ENCODE data around the gene CCL22.
"Not testable (repeated sequence)": the region's sequence is repeated elsewhere in the genome, so short reads cannot be mapped to it uniquely, and the experiment has no call there.

CCL22 gene

GRCh38 chr16:57387598-57388354, 29.2 kb downstream of the CCL22 start:
- Histone ChIP-seq H3K27ac (ENCODE audit: low read depth, low read length) (no peak overlapping the region), H3K4me1 (ENCODE audit: control insufficient read depth, insufficient read depth, low read length) (no peaks in the 10 kb centered on the region; the same call in 1 of the 2 replicates), H3K36me3 (ENCODE audit: control insufficient read depth, insufficient read depth, low read length) (no peaks in the 10 kb centered on the region), H3K9me3 (ENCODE audit: control insufficient read depth, insufficient read depth, low read length) (no peaks in the 10 kb centered on the region), H3K4me3 (ENCODE audit: low read depth, low read length) (no peak overlapping the region), H3K27me3 (ENCODE audit: control insufficient read depth, insufficient read depth, low read length) (no peaks in the 10 kb centered on the region), H3K9ac (ENCODE audit: low read depth, low read length) (no peak overlapping the region)

DNA sequence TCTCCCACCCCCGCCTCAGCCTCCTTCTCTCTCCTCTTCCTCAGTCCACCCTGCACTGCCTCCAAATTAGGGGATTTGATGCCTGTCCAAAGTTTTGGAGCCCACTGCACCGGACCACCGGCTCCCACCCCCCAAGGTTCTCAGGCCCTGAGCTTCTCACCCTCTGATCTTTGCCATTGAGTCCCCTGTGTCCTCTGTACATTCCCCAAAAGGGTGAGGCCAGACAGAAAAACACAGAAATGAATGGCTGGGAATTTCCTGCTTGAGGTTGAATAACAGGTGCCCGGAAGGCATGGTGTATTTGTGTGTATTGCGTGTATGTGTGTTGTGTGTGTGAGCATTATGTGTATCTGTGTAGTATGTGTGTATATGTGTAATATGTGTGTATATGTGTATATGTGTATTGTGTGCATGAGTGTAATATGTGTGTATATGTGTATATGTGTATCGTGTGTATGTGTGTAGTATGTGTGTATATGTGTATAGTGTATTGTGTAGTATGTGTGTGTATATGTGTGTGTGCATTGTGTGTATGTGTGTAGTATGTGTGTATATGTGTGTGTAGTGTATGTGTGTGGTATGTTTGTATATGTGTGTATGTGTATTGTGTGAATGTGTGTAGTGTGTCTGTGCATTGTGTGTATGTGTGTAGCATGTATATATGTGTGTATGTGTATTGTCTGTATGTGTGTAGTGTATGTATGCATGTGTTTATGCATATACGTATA, 29.9 kb downstream of the CCL22 start:
- H3K27me3 ChIP-seq (ENCODE audit: control insufficient read depth, insufficient read depth, low read length): no peaks in the 10 kb centered on the region
- no peaks in the 10 kb centered on the region for H3K9me3 ChIP-seq (ENCODE audit: control insufficient read depth, insufficient read depth, low read length)
- H3K4me1 ChIP-seq (ENCODE audit: control insufficient read depth, insufficient read depth, low read length): no peaks in the 10 kb centered on the region; the same call in 1 of the 2 replicates
- H3K36me3 ChIP-seq (ENCODE audit: control insufficient read depth, insufficient read depth, low read length): no peaks in the 10 kb centered on the region
- no peak overlapping the region for H3K9ac ChIP-seq (ENCODE audit: low read depth, low read length)
- no peak overlapping the region for H3K27ac ChIP-seq (ENCODE audit: low read depth, low read length)
- no peak overlapping the region for H3K4me3 ChIP-seq (ENCODE audit: low read depth, low read length)

- Histone ChIP-seq H3K36me3 (ENCODE audit: control insufficient read depth, insufficient read depth, low read length) (no peaks in the 10 kb centered on the region), H3K4me1 (ENCODE audit: control insufficient read depth, insufficient read depth, low read length) (no peaks in the 10 kb centered on the region; the same call in 1 of the 2 replicates), H3K9me3 (ENCODE audit: control insufficient read depth, insufficient read depth, low read length) (no peaks in the 10 kb centered on the region), H3K27me3 (ENCODE audit: control insufficient read depth, insufficient read depth, low read length) (no peaks in the 10 kb centered on the region), H3K9ac (ENCODE audit: low read depth, low read length) (no peak overlapping the region), H3K27ac (ENCODE audit: low read depth, low read length) (no peak overlapping the region), H3K4me3 (ENCODE audit: low read depth, low read length) (no peak overlapping the region)
Measured at GRCh38 chr16:57389087-57389468, 30.5 kb downstream of the CCL22 start.

DNA sequence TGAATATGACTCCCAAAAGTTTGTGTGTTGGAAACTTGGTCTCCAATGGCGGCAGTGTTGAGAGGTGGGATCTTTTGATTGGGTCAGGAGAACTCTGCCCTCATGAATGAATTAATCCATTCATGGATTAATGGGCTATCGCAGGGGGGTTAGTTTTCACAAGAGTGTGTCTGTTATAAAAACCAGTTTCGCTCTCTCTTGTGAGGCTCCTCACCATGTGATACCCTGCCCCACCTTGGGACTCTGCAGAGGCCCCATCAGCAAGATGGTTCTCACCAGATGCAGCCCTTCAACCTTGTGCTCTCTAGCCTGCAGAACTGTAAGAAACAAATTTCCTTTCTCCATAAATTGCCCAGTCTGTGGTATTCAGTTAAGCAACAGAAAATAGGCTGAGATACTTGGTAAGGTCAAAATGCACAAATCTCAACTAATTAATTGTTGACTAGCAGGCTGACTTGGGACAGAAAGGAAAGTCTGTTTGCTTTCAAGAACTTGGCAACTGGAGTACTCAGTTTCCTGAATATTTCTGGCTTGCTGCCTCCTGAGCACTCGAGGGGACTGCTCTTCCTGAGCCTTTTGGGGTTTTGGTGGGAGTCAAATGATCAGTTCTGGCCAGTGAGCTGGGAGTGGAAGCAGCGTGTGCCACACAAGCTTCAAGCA, 32.2 kb downstream of the CCL22 start:
- no peaks in the 10 kb centered on the region; the same call in 1 of the 2 replicates for H3K4me1 ChIP-seq (ENCODE audit: control insufficient read depth, insufficient read depth, low read length)
- no peak overlapping the region for H3K9ac ChIP-seq (ENCODE audit: low read depth, low read length)
- H3K4me3 ChIP-seq (ENCODE audit: low read depth, low read length): no peak overlapping the region
- H3K27me3 ChIP-seq (ENCODE audit: control insufficient read depth, insufficient read depth, low read length): no peaks in the 10 kb centered on the region
- H3K27ac ChIP-seq (ENCODE audit: low read depth, low read length): no peak overlapping the region
- H3K9me3 ChIP-seq (ENCODE audit: control insufficient read depth, insufficient read depth, low read length): no peaks in the 10 kb centered on the region
- no peaks in the 10 kb centered on the region for H3K36me3 ChIP-seq (ENCODE audit: control insufficient read depth, insufficient read depth, low read length)

- H3K27me3 ChIP-seq (ENCODE audit: control insufficient read depth, insufficient read depth, low read length): no peaks in the 10 kb centered on the region
- H3K4me1 ChIP-seq (ENCODE audit: control insufficient read depth, insufficient read depth, low read length): no peaks in the 10 kb centered on the region; the same call in 1 of the 2 replicates
- H3K27ac ChIP-seq (ENCODE audit: low read depth, low read length): no peak overlapping the region
- no peaks in the 10 kb centered on the region for H3K9me3 ChIP-seq (ENCODE audit: control insufficient read depth, insufficient read depth, low read length)
- no peaks in the 10 kb centered on the region for H3K36me3 ChIP-seq (ENCODE audit: control insufficient read depth, insufficient read depth, low read length)
- H3K9ac ChIP-seq (ENCODE audit: low read depth, low read length): no peak overlapping the region
- H3K4me3 ChIP-seq (ENCODE audit: low read depth, low read length): no peak overlapping the region
Measured at GRCh38 chr16:57391300-57391699, 32.7 kb downstream of the CCL22 start.

DNA sequence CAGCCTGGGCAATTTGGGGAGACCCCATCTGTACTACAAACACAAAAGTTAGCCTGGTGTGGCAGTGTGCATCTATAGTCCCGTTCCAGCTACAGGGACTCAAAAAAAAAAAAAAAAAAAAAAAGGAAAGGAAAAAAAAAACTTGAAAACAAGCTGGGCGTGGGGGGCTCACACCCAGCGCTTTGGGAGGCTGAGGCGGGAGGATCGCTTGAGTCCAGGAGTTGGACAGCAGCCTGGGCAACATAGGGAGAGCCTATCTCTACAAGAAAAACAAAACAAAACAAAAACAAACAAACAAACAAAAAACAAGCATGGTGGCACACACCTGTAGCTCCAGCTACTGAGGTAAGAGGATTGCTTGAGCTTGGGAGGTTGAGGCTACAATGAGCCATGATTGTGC, 33.1 kb downstream of the CCL22 start:
- Histone ChIP-seq H3K27ac (ENCODE audit: low read depth, low read length) (no peak overlapping the region), H3K27me3 (ENCODE audit: control insufficient read depth, insufficient read depth, low read length) (no peaks in the 10 kb centered on the region), H3K9ac (ENCODE audit: low read depth, low read length) (no peak overlapping the region), H3K4me1 (ENCODE audit: control insufficient read depth, insufficient read depth, low read length) (no peaks in the 10 kb centered on the region; the same call in 1 of the 2 replicates), H3K36me3 (ENCODE audit: control insufficient read depth, insufficient read depth, low read length) (no peaks in the 10 kb centered on the region), H3K4me3 (ENCODE audit: low read depth, low read length) (no peak overlapping the region), H3K9me3 (ENCODE audit: control insufficient read depth, insufficient read depth, low read length) (no peaks in the 10 kb centered on the region)

- no peak overlapping the region for H3K4me3 ChIP-seq (ENCODE audit: low read depth, low read length)
- H3K27ac ChIP-seq (ENCODE audit: low read depth, low read length): no peak overlapping the region
- no peaks in the 10 kb centered on the region for H3K4me1 ChIP-seq (ENCODE audit: control insufficient read depth, insufficient read depth, low read length)
- H3K9me3 ChIP-seq (ENCODE audit: control insufficient read depth, insufficient read depth, low read length): no peaks in the 10 kb centered on the region
- no peaks in the 10 kb centered on the region for H3K36me3 ChIP-seq (ENCODE audit: control insufficient read depth, insufficient read depth, low read length)
- no peak overlapping the region for H3K9ac ChIP-seq (ENCODE audit: low read depth, low read length)
- H3K27me3 ChIP-seq (ENCODE audit: control insufficient read depth, insufficient read depth, low read length): no peaks in the 10 kb centered on the region
Measured at GRCh38 chr16:57392694-57393093, 34.1 kb downstream of the CCL22 start.

GRCh38 chr16:57394444-57394843, 35.9 kb downstream of the CCL22 start:
- H3K4me3 ChIP-seq (ENCODE audit: low read depth, low read length): no peak overlapping the region
- H3K36me3 ChIP-seq (ENCODE audit: control insufficient read depth, insufficient read depth, low read length): no peaks in the 10 kb centered on the region
- no peaks in the 10 kb centered on the region for H3K27me3 ChIP-seq (ENCODE audit: control insufficient read depth, insufficient read depth, low read length)
- no peak overlapping the region for H3K27ac ChIP-seq (ENCODE audit: low read depth, low read length)
- H3K9ac ChIP-seq (ENCODE audit: low read depth, low read length): no peak overlapping the region
- no peaks in the 10 kb centered on the region for H3K4me1 ChIP-seq (ENCODE audit: control insufficient read depth, insufficient read depth, low read length)
- H3K9me3 ChIP-seq (ENCODE audit: control insufficient read depth, insufficient read depth, low read length): no peaks in the 10 kb centered on the region

DNA sequence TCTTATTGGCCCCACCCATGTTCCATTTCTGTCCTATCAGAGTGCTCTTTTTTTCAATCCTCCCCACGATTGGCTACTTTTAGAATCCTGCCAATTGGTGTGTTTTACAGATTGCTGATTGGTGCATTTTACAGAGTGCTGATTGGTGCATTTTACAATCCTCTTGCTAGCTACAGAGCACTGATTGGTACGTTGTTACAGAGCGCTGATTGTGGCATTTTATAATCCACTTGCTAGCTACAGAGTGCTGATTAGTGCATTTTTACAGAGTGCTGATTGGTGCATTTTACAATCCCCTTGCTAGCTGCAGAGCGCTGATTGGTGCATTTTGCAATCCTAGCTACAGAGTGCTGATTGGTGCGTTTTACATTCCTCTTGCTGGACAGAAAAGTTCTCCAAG, 36.4 kb downstream of the CCL22 start:
- no peak overlapping the region for H3K9ac ChIP-seq (ENCODE audit: low read depth, low read length)
- no peaks in the 10 kb centered on the region for H3K27me3 ChIP-seq (ENCODE audit: control insufficient read depth, insufficient read depth, low read length)
- H3K4me3 ChIP-seq (ENCODE audit: low read depth, low read length): no peak overlapping the region
- H3K9me3 ChIP-seq (ENCODE audit: control insufficient read depth, insufficient read depth, low read length): no peaks in the 10 kb centered on the region
- H3K4me1 ChIP-seq (ENCODE audit: control insufficient read depth, insufficient read depth, low read length): no peaks in the 10 kb centered on the region
- H3K36me3 ChIP-seq (ENCODE audit: control insufficient read depth, insufficient read depth, low read length): no peaks in the 10 kb centered on the region
- H3K27ac ChIP-seq (ENCODE audit: low read depth, low read length): no peak overlapping the region

GRCh38 chr16:57396786-57397185, 38.2 kb downstream of the CCL22 start:
- Histone ChIP-seq H3K9me3 (ENCODE audit: control insufficient read depth, insufficient read depth, low read length) (no peaks in the 10 kb centered on the region), H3K27ac (ENCODE audit: low read depth, low read length) (no peak overlapping the region), H3K4me3 (ENCODE audit: low read depth, low read length) (no peak overlapping the region), H3K4me1 (ENCODE audit: control insufficient read depth, insufficient read depth, low read length) (no peaks in the 10 kb centered on the region), H3K9ac (ENCODE audit: low read depth, low read length) (no peak overlapping the region), H3K27me3 (ENCODE audit: control insufficient read depth, insufficient read depth, low read length) (no peaks in the 10 kb centered on the region), H3K36me3 (ENCODE audit: control insufficient read depth, insufficient read depth, low read length) (no peaks in the 10 kb centered on the region)

GRCh38 chr16:57397493-57397892, 38.9 kb downstream of the CCL22 start:
- not testable (repeated sequence) for H3K9ac ChIP-seq (ENCODE audit: low read depth, low read length); H3K27me3 ChIP-seq (ENCODE audit: control insufficient read depth, insufficient read depth, low read length); H3K9me3 ChIP-seq (ENCODE audit: control insufficient read depth, insufficient read depth, low read length); H3K4me3 ChIP-seq (ENCODE audit: low read depth, low read length); H3K4me1 ChIP-seq (ENCODE audit: control insufficient read depth, insufficient read depth, low read length); H3K27ac ChIP-seq (ENCODE audit: low read depth, low read length); H3K36me3 ChIP-seq (ENCODE audit: control insufficient read depth, insufficient read depth, low read length)

All from HUES48 (cell line).